OCI-LY7 (cell line): ENCODE data around the gene STRBP.

Source experiments
- CTCF ChIP-seq: fragments of 200-600 bp; sonication (generic); conservative IDR thresholded peaks from 2 replicates; pipeline ENCODE4 v1.5.1; 2014; ENCODE audit warnings: mild to moderate bottlenecking, antibody characterized with exemption, low read length, moderate library complexity, mixed read lengths
- EZH2phosphoT487 ChIP-seq: fragments of 200-600 bp; sonication (generic); IDR thresholded peaks from 2 replicates; pipeline ENCODE4 v1.6.1; 2018; ENCODE audit warnings: low read depth, borderline replicate concordance, mild to moderate bottlenecking, mixed run types, antibody characterized with exemption, low read length, moderate library complexity, mixed read lengths

- TF ChIP-seq CTCF (no peak), EZH2phosphoT487 (no peak)
Observed at GRCh38 chr9:123291736-123292135, 23.4 kb upstream of the STRBP start.
